ENCODE results near the gene BMI1.
"Not testable (repeated sequence)": the region's sequence is repeated elsewhere in the genome, so short reads cannot be mapped to it uniquely, and the experiment has no call there.

BMI1 gene

GRCh38 chr10:22301193-22301592, 19.7 kb upstream of the BMI1 start:
- no peak for TF ChIP-seq CTCF (IDR thresholded peaks at IDR 0.05)
- H3K27ac ChIP-seq = no peak overlapping the region

GRCh38 chr10:22303461-22303860, 17.4 kb upstream of the BMI1 start:
- TF ChIP-seq CTCF (IDR thresholded peaks at IDR 0.05) (no peak), ZFX (IDR thresholded peaks at IDR 0.05; ENCODE audit: borderline replicate concordance) (no peak)
- H3K27ac ChIP-seq = no peak overlapping the region

GRCh38 chr10:22305721-22306120, 15.2 kb upstream of the BMI1 start:
- TF ChIP-seq CTCF (IDR thresholded peaks at IDR 0.05) (no peak), ZFX (IDR thresholded peaks at IDR 0.05; ENCODE audit: borderline replicate concordance) (no peak)

GRCh38 chr10:22308390-22308789, 12.5 kb upstream of the BMI1 start:
- H3K27ac ChIP-seq = no peak overlapping the region

More at GRCh38 chr10:22305721-22306120, 15.2 kb upstream of the BMI1 start:
- no peak overlapping the region for H3K27ac ChIP-seq

GRCh38 chr10:22309180-22310000, 11.5 kb upstream of the BMI1 start:
- TF ChIP-seq CTCF (IDR thresholded peaks at IDR 0.05) = no peak
- no peak for TF ChIP-seq ZFX (IDR thresholded peaks at IDR 0.05; ENCODE audit: borderline replicate concordance)
- no peak overlapping the region for H3K27ac ChIP-seq

More at GRCh38 chr10:22308390-22308789, 12.5 kb upstream of the BMI1 start:
- no peak for TF ChIP-seq CTCF (IDR thresholded peaks at IDR 0.05)
- TF ChIP-seq ZFX (IDR thresholded peaks at IDR 0.05; ENCODE audit: borderline replicate concordance) = no peak

- not testable (repeated sequence) for H3K27ac ChIP-seq
These were observed 10.9 kb upstream of the BMI1 start for GRCh38 chr10:22310012-22310411.

GRCh38 chr10:22310928-22311327, 10.0 kb upstream of the BMI1 start:
- no peak overlapping the region for H3K27ac ChIP-seq
- TF ChIP-seq ZFX (IDR thresholded peaks at IDR 0.05; ENCODE audit: borderline replicate concordance) (no peak), CTCF (IDR thresholded peaks at IDR 0.05) (no peak)

GRCh38 chr10:22314852-22315251, 6.0 kb upstream of the BMI1 start:
- H3K27ac ChIP-seq = no peak overlapping the region
- TF ChIP-seq ZFX (IDR thresholded peaks at IDR 0.05; ENCODE audit: borderline replicate concordance) = no peak
- no peak for TF ChIP-seq CTCF (IDR thresholded peaks at IDR 0.05)
